SJSA1 (cell line): ENCODE data around the gene CCDC57. TPM values are rescaled to one million over a fixed set of nuclear protein-coding genes. Genes with fewer than 3 reads are reported as not detected.

ENCODE experiments used
- DNase-seq, 2 experiments: peaks; one replicate each; pipeline ENCODE4 v3.0.0-alpha.2; 2015 to 2020; ENCODE audit warnings: low spot score in 2 of 2, low read depth in 1 of 2
- H3K27ac ChIP-seq: fragments of 250-450 bp; sonication (Bioruptor Pico); 2 replicates; pipeline ENCODE4 v1.5.1; 2020; ENCODE audit warnings: mild to moderate bottlenecking, moderate library complexity
- H3K27me3 ChIP-seq: fragments of 250-450 bp; sonication (Bioruptor Pico); replicated peaks from 2 replicates; pipeline ENCODE4 v1.5.1; 2020; ENCODE audit warnings: mild to moderate bottlenecking, moderate library complexity
- H3K36me3 ChIP-seq: fragments of 250-450 bp; sonication (Bioruptor Pico); 2 replicates; pipeline ENCODE4 v1.5.1; 2020; ENCODE audit warnings: mild to moderate bottlenecking
- H3K4me1 ChIP-seq: fragments of 250-450 bp; sonication (Bioruptor Pico); replicated peaks from 2 replicates; pipeline ENCODE4 v1.6.1; 2021; ENCODE audit warnings: mild to moderate bottlenecking
- H3K4me3 ChIP-seq: fragments of 250-450 bp; sonication (Bioruptor Pico); 2 replicates; pipeline ENCODE4 v1.5.1; 2020; ENCODE audit warnings: mild to moderate bottlenecking
- H3K9me3 ChIP-seq: fragments of 250-450 bp; sonication (Bioruptor Pico); replicated peaks from 2 replicates; pipeline ENCODE4 v1.5.1; 2020; ENCODE audit warnings: mild to moderate bottlenecking
- total RNA-seq: library from RNA; depleted of rRNA; stranded (reverse); fragments of >200 nt; shearing (Covaris generic); gene quantifications from 2 replicates; pipeline ENCODE4 v1.2.3, GENCODE V29; 2014

CCDC57 gene
- total RNA-seq, 1 experiment from 2014 or later: 8.2 TPM

GRCh38 chr17:82097919-82098168, 114.8 kb downstream of the CCDC57 start:
- peaks cover 13% of the 10 kb centered on the region for H3K9me3 ChIP-seq
- no peak for DNase-seq
- peak overlapping the region; percentile 99 for H3K4me3 ChIP-seq
- H3K27ac ChIP-seq: peak overlapping the region; percentile 75
- peaks cover 45% of the 10 kb centered on the region for H3K4me1 ChIP-seq
- no peaks in the 10 kb centered on the region for H3K27me3 ChIP-seq
- H3K36me3 ChIP-seq: peaks cover 56% of the 10 kb centered on the region

GRCh38 chr17:82097184-82097918, 115.3 kb downstream of the CCDC57 start:
- Histone ChIP-seq H3K4me1 (peaks cover 45% of the 10 kb centered on the region), H3K27ac (peak overlapping the region; percentile 75), H3K9me3 (peaks cover 13% of the 10 kb centered on the region), H3K4me3 (peak overlapping the region; percentile 99), H3K27me3 (no peaks in the 10 kb centered on the region), H3K36me3 (peaks cover 59% of the 10 kb centered on the region)
- DNase-seq: peak; percentile 79 to 83

GRCh38 chr17:82096709-82097183, 115.9 kb downstream of the CCDC57 start:
- Histone ChIP-seq H3K27ac (no peak overlapping the region), H3K4me1 (peaks cover 45% of the 10 kb centered on the region), H3K36me3 (peaks cover 65% of the 10 kb centered on the region), H3K4me3 (peak overlapping the region; percentile 99), H3K9me3 (peaks cover 13% of the 10 kb centered on the region), H3K27me3 (no peaks in the 10 kb centered on the region)
- DNase-seq: no peak

GRCh38 chr17:82095777-82096708, 116.6 kb downstream of the CCDC57 start:
- Histone ChIP-seq H3K9me3 (peaks cover 13% of the 10 kb centered on the region), H3K4me1 (peaks cover 45% of the 10 kb centered on the region), H3K4me3 (peak overlapping the region; percentile 99; the same call in 1 of the 2 replicates), H3K27me3 (no peaks in the 10 kb centered on the region), H3K27ac (no peak overlapping the region), H3K36me3 (peaks cover 73% of the 10 kb centered on the region)
- no peak for DNase-seq

GRCh38 chr17:82094931-82095776, 117.5 kb downstream of the CCDC57 start:
- Histone ChIP-seq H3K27ac (no peak overlapping the region), H3K4me3 (no peak overlapping the region), H3K27me3 (no peaks in the 10 kb centered on the region), H3K36me3 (peaks cover 80% of the 10 kb centered on the region), H3K4me1 (peaks cover 42% of the 10 kb centered on the region), H3K9me3 (peaks cover 13% of the 10 kb centered on the region)
- no peak for DNase-seq

- Histone ChIP-seq H3K27me3 (no peaks in the 10 kb centered on the region), H3K9me3 (peaks cover 7% of the 10 kb centered on the region), H3K4me3 (no peak overlapping the region), H3K27ac (no peak overlapping the region), H3K36me3 (peaks cover 93% of the 10 kb centered on the region), H3K4me1 (peaks cover 23% of the 10 kb centered on the region)
- DNase-seq: no peak
These were observed 119.5 kb downstream of the CCDC57 start for GRCh38 chr17:82092995-82093751.

- no peak for DNase-seq
- Histone ChIP-seq H3K27me3 (no peaks in the 10 kb centered on the region), H3K27ac (no peak overlapping the region), H3K4me1 (peaks cover 19% of the 10 kb centered on the region), H3K4me3 (no peak overlapping the region), H3K36me3 (peaks cover 94% of the 10 kb centered on the region), H3K9me3 (peaks cover 4% of the 10 kb centered on the region)
These were observed 120.0 kb downstream of the CCDC57 start for GRCh38 chr17:82092628-82092994.

- no peak overlapping the region for H3K4me3 ChIP-seq
- no peak overlapping the region for H3K27ac ChIP-seq
- peaks cover 94% of the 10 kb centered on the region for H3K36me3 ChIP-seq
These were observed 120.5 kb downstream of the CCDC57 start for GRCh38 chr17:82092094-82092586.

GRCh38 chr17:82091264-82092066, 121.2 kb downstream of the CCDC57 start:
- Histone ChIP-seq H3K4me1 (peaks cover 7% of the 10 kb centered on the region), H3K9me3 (no peaks in the 10 kb centered on the region), H3K4me3 (no peak overlapping the region), H3K27ac (no peak overlapping the region), H3K36me3 (peaks cover 94% of the 10 kb centered on the region), H3K27me3 (no peaks in the 10 kb centered on the region)
- DNase-seq: no peak

More at GRCh38 chr17:82092094-82092586, 120.5 kb downstream of the CCDC57 start:
- Histone ChIP-seq H3K4me1 (peaks cover 14% of the 10 kb centered on the region), H3K27me3 (no peaks in the 10 kb centered on the region), H3K9me3 (no peaks in the 10 kb centered on the region)
- DNase-seq: no peak

GRCh38 chr17:82090549-82091263, 121.9 kb downstream of the CCDC57 start:
- Histone ChIP-seq H3K27me3 (no peaks in the 10 kb centered on the region), H3K36me3 (peaks cover 94% of the 10 kb centered on the region), H3K27ac (no peak overlapping the region), H3K4me3 (no peak overlapping the region), H3K9me3 (no peaks in the 10 kb centered on the region), H3K4me1 (no peaks in the 10 kb centered on the region; the same call in 1 of the 2 replicates)
- no peak for DNase-seq

GRCh38 chr17:82089723-82090548, 122.7 kb downstream of the CCDC57 start:
- Histone ChIP-seq H3K27me3 (no peaks in the 10 kb centered on the region), H3K36me3 (peaks cover 94% of the 10 kb centered on the region), H3K4me3 (no peak overlapping the region), H3K27ac (no peak overlapping the region), H3K4me1 (no peaks in the 10 kb centered on the region), H3K9me3 (no peaks in the 10 kb centered on the region)
- DNase-seq: no peak
